AG10803 (cell line): ENCODE measurements around the gene PIAS2.

Experiments
- DNase-seq: peaks from one replicate; pipeline ENCODE4 v3.0.0; 2010; ENCODE audit warnings: low read depth
- H3K4me3 ChIP-seq: 2 replicates; pipeline ENCODE4 v1.5.1; 2011; ENCODE audit warnings: mild to moderate bottlenecking, low read length, control low read depth
- TF ChIP-seq, protein P1 (sequence below): conservative IDR thresholded peaks from 2 replicates; pipeline ENCODE4 v1.5.1; 2011; ENCODE audit warnings: mild to moderate bottlenecking, low read length, control low read depth, inconsistent platforms

The PIAS2 gene

DNA sequence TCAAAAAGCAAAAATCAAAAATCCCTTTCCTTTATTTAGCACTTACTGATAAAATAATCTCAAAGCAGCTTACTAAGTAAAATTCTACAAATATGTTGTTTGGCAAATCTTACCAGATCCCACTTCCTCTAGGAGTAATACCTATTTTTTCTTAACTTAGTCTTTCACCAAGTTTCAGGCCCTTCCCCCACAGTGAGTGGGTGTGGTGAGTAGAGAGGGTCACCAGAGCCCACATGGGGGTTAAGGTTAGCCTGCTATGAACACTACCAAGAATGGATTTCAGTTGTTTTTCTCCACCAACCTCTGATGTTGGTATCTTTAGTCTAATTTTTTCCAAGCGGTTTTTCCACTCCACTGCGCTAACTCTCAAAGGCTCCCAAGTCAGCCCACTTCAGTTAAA, 23.2 kb downstream of the PIAS2 start:
- no peak overlapping the region for H3K4me3 ChIP-seq
- DNase-seq: no peak
- TF ChIP-seq, protein P1, sequence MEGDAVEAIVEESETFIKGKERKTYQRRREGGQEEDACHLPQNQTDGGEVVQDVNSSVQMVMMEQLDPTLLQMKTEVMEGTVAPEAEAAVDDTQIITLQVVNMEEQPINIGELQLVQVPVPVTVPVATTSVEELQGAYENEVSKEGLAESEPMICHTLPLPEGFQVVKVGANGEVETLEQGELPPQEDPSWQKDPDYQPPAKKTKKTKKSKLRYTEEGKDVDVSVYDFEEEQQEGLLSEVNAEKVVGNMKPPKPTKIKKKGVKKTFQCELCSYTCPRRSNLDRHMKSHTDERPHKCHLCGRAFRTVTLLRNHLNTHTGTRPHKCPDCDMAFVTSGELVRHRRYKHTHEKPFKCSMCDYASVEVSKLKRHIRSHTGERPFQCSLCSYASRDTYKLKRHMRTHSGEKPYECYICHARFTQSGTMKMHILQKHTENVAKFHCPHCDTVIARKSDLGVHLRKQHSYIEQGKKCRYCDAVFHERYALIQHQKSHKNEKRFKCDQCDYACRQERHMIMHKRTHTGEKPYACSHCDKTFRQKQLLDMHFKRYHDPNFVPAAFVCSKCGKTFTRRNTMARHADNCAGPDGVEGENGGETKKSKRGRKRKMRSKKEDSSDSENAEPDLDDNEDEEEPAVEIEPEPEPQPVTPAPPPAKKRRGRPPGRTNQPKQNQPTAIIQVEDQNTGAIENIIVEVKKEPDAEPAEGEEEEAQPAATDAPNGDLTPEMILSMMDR: no peak

DNA sequence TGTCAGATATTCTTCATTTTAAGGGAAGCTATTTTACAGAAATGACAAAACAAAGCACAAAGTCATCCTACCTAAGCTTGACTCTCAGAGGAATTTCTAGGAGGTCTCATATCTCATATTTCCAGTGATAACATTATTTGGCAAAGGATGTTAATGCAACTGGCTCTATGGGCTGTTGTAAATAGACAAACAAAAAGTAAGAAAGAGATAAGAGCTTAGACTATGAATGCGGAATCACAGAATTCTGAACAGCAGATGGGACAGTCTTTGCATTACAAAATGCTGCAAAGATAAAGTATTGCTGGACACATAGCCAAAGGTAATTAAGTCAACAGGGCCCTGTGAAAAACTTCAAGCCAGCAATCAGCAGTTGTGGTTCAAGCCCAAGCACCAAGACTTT, 23.9 kb downstream of the PIAS2 start:
- no peak overlapping the region for H3K4me3 ChIP-seq
- DNase-seq: no peak
- TF ChIP-seq, protein P1: no peak

DNA sequence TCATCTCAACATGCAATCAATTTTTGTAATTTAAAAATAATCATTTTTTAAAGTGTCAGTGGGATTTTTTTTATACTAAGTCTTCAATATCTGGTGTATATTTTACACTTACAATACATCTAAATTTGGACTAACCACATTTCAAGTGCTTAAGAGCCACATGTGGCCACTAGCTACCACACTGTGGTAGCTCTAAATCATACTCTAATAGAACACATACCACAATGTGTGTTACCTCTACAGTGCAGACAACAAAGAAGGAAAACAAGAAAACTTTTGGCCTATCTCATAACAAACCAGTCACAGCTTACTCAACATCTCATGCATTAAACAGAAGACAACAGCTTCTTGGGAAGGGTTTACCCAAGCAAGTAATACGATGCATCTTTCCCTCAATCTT, 24.5 kb downstream of the PIAS2 start:
- no peak overlapping the region for H3K4me3 ChIP-seq
- DNase-seq: peak; percentile 6
- TF ChIP-seq, protein P1: no peak

DNA sequence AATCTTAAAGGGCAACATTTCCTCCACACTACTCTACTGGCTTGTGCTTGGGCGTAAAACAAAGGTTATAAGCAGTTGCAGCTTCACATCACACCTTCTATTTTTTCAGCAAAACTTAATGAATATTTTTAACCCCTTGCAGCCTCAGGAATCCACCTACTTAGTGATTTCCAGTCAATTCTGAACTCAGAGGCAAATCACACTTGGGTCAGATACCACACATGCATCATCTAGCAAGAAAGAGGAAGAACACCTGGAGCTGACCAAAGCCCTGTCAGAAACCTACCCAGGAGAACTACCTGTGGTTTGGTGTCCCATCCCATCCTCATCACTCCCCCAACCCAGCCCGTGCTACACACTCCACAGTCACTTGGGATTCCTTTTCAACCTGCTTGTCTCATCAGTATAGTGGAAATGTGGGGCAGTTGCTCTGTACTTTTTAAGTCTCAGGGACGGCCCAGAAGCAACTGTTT, 25.5 kb downstream of the PIAS2 start:
- no peak overlapping the region for H3K4me3 ChIP-seq
- DNase-seq: no peak
- TF ChIP-seq, protein P1: no peak

DNA sequence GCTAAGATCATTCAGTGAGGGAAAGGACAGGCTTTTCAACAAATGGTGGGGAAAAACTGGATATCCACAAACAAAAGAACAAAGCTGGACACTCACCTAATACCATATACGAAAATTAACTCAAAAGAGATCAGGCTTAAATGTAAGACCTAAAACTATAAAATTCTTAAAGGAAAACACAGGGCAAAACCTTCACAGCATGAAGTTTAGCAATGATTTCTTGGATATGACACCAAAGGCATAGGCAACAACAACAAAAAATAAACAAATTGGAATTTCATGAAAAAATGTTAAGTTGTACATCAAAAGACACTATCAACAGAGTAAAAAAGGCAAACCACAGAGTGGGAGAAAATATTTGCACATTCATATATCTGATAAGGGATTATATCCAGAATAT, 28.3 kb downstream of the PIAS2 start:
- TF ChIP-seq, protein P1: no peak
- no peak overlapping the region for H3K4me3 ChIP-seq
- no peak for DNase-seq

DNA sequence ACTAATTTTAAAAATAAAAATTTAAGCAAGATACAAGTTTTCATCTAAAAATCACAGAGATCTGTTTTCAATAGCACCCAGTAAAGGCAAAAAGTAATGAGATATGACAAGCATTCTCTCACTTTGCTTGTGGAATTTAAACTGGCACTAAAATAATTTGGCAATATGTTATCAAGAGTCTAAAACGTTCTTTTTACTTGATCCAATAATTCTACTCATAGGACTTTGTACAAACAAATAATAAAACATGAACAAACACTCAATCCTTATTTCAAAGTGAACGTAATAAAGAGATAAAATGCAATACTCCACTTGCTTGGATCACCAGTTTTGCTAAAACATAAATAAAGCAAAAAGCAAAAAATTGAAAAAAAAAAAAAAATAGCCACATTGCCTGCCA, 30.4 kb downstream of the PIAS2 start:
- DNase-seq: no peak
- TF ChIP-seq, protein P1: no peak
- H3K4me3 ChIP-seq: no peak overlapping the region

DNA sequence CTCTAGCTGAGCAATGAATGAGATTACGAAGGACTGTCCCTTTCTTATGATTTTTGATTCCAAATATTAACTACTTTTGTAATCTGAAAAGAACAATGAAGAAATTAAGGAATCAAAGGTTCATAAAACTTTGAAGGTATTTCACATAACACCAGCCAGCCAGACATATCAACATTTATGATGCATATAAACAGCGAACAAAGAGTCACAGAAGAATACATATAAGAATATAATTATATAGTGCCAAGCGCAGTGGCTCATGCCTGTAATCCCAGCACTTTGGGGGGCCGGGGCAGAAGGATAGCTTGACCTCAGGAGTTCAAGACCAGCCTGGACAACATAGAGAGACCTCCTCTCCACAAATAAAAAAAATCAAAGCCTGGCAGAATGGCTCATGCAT, 34.1 kb downstream of the PIAS2 start:
- DNase-seq: no peak
- TF ChIP-seq, protein P1: no peak
- no peak overlapping the region for H3K4me3 ChIP-seq
